GM12874 (cell line): ENCODE measurements around the gene SLC6A6.

Experiments
- TF ChIP-seq, protein P1 (sequence below): IDR thresholded peaks from 2 replicates; pipeline ENCODE4 v1.5.1; 2011; ENCODE audit warnings: low read depth, mild to moderate bottlenecking, control low read depth, low read length, moderate library complexity; ENCODE audit not compliant: insufficient read depth

Gene SLC6A6

GRCh38 chr3:14490831-14491230, 88.4 kb downstream of the SLC6A6 start:
- TF ChIP-seq, protein P1, sequence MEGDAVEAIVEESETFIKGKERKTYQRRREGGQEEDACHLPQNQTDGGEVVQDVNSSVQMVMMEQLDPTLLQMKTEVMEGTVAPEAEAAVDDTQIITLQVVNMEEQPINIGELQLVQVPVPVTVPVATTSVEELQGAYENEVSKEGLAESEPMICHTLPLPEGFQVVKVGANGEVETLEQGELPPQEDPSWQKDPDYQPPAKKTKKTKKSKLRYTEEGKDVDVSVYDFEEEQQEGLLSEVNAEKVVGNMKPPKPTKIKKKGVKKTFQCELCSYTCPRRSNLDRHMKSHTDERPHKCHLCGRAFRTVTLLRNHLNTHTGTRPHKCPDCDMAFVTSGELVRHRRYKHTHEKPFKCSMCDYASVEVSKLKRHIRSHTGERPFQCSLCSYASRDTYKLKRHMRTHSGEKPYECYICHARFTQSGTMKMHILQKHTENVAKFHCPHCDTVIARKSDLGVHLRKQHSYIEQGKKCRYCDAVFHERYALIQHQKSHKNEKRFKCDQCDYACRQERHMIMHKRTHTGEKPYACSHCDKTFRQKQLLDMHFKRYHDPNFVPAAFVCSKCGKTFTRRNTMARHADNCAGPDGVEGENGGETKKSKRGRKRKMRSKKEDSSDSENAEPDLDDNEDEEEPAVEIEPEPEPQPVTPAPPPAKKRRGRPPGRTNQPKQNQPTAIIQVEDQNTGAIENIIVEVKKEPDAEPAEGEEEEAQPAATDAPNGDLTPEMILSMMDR: no peak

DNA sequence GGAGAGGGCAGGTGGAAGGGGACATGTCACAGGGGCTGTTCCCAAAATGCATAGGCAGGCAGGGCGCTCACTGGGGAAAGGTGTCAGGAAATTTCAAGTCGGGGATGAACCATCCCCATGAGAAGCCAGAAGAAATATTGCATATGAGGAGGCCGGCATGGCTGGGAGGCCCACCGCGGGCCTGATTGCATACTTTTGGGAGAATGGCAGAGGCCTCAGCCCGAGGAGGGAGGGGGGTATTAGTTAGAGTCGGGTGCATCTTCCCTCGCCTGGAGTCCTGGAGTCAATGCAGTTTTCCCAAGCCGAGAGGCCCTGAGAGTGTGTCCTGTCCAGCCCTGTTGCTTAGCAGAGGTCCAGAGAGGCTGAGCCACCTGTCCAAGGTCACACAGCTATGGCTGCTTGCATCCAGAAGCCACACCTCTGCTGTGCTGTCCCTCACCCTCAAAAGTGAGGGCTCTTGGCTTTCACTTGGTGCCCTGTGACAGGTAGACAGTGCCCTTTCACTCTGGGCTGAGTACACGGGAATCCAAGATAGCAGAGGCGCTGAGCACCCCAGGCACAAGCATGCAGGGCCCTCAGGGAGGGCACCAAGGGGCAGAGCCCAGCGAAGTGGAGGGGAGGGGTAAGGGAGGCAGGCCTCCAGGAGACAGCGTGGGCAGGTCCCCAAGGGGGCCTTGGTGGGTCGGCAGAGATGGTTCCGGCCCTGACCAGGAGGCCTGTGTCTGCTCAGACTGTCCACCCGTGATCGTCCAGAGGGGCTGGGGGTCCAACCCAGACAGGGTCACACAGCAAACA, 89.2 kb downstream of the SLC6A6 start:
- TF ChIP-seq, protein P1: no peak

DNA sequence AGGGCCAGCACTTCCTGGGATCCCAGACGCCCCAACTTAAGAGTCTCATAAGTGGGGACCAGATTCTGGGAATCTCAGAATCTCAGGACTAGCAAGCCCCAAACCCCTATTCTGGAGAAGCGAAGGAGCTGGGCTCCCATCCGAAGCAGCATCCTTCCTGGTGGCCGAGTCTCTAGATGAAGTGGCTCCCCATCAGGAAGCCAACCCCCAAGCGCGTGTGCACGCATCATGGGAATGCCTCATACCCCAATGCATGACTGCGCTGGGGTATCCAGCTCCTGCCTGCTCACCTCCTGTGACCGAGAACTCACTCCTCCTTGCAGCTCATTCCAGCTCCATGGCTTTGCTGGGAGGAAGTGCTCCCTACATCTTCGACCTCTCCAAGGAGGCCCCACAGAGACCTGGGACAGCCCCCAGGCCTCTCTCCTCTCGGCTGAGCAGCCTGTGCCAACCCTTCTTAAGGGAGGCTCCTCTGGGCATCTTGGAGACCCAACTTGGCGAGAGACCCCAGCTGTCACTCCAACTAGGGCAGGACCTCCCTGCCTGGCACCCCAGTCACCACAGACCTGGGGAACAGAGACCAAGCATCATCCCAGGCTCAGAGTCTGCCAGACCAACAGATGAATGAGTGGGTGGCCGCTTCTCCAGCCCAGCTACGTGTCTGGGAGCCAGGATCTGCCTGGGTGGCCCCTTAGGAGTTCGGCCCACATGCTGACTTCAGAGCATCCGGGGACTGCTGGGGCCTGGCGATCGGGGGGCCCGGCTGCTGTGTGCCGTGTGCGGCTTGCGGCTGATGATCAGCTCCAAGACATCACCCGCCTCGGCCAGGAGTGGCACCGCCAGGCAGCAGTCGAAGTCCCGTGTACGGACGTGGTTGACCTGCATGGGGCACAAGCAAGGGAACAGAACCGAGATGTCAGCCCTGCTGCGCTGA, 90.8 kb downstream of the SLC6A6 start:
- TF ChIP-seq, protein P1: no peak

- TF ChIP-seq, protein P1: no peak
Observed at GRCh38 chr3:14494279-14494972, 92.0 kb downstream of the SLC6A6 start.

DNA sequence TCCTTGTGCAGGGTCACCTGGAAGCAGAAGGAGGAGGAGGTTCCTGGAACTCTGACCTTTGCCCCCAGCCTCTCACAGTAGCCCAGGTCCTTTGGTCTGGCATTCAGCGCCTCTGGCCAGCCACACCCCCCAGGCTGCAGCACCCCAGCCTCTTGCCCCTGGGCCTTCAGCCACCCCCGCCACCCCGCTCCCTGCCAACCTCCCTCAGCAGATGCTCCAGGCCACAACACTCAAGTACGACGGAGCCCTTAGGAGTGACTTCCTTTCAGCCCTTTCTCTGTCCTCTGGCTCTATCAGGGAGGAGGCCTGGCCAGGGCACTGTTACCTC, 92.5 kb downstream of the SLC6A6 start:
- TF ChIP-seq, protein P1: no peak

GRCh38 chr3:14496351-14496750, 93.9 kb downstream of the SLC6A6 start:
- TF ChIP-seq, protein P1: no peak

GRCh38 chr3:14497321-14497720, 94.9 kb downstream of the SLC6A6 start:
- TF ChIP-seq, protein P1: no peak
